ENCODE results near the gene SUPT3H. TPM values are rescaled to one million over a fixed set of nuclear protein-coding genes. Genes with fewer than 3 reads are reported as not detected.

Gene SUPT3H
- total RNA-seq, 3 donors from 2014 or later (not counting 1 experiment from before 2014, with no cell fraction given) = 7.3 to 10.9 (median 9.9) TPM

DNA sequence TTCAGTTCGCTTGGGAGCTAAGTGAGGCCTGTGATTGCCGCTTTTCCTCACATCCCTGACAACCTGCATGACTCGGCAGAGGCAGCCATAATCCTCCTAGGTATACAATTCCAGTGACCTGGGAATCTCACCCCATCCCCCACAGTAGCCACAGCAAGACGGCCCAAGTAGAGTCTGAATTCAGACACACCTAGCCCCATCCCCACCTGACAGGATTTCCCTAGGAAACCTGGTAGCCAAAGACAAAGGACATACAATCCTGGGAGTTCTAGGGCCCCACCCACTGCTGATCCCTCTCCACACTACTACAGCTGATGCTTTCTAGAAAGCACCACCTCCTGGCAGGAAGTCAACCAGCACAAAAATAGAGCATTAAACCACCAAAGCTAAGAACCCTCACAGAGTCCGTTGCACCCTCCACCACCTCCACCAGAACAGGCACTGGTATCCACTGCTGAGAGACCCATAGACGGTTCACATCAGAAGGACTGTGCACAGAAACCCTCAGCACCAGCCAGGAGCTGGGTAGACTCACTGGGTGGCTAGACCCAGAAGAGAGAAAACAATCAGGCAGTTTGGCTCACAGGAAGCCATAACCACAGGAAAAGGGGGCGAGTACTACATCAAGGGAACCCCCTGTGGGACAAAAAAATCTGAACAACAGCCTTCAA, 67.5 kb downstream of the SUPT3H start:
- Mint-ChIP-seq H3K36me3 (no peaks in the 10 kb centered on the region), H3K4me3 (peak overlapping the region; percentile 45), H3K27ac (peak overlapping the region; percentile 26 to 69), H3K9me3 (no peaks in the 10 kb centered on the region), H3K4me1 (peaks cover 18 to 21% of the 10 kb centered on the region in 2 donors), H3K27me3 (ENCODE audit: low read depth in 2 of 2) (no peaks in the 10 kb centered on the region)
- Histone ChIP-seq H3K27ac (ENCODE audit: low read length) (peak overlapping the region; percentile 19), H3K27me3 (ENCODE audit: control insufficient read depth, insufficient read depth, low read length) (no peaks in the 10 kb centered on the region), H3K9me3 (ENCODE audit: control insufficient read depth, insufficient read depth, low read length) (no peaks in the 10 kb centered on the region), H3K4me1 (ENCODE audit: control insufficient read depth, insufficient read depth, low read length) (peaks cover 12% of the 10 kb centered on the region), H3K36me3 (ENCODE audit: control insufficient read depth, insufficient read depth, low read length) (no peaks in the 10 kb centered on the region), H3K4me3 (ENCODE audit: low read length) (no peak overlapping the region)
- DNase-seq (peak in 1 of 2 donors; percentile 69), ATAC-seq (peak in 2 of 3 donors; percentile 26 to 63)
- intact Hi-C loops (cut with micrococcal nuclease) = no loop called here
- WGBS (ENCODE audit: insufficient coverage) = 43% methylated on average over 7 of the region's 7 CpGs
- TF ChIP-seq, protein P1, sequence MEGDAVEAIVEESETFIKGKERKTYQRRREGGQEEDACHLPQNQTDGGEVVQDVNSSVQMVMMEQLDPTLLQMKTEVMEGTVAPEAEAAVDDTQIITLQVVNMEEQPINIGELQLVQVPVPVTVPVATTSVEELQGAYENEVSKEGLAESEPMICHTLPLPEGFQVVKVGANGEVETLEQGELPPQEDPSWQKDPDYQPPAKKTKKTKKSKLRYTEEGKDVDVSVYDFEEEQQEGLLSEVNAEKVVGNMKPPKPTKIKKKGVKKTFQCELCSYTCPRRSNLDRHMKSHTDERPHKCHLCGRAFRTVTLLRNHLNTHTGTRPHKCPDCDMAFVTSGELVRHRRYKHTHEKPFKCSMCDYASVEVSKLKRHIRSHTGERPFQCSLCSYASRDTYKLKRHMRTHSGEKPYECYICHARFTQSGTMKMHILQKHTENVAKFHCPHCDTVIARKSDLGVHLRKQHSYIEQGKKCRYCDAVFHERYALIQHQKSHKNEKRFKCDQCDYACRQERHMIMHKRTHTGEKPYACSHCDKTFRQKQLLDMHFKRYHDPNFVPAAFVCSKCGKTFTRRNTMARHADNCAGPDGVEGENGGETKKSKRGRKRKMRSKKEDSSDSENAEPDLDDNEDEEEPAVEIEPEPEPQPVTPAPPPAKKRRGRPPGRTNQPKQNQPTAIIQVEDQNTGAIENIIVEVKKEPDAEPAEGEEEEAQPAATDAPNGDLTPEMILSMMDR (IDR thresholded peaks at IDR 0.05) = no peak

GRCh38 chr6:45305546-45305945, 72.2 kb downstream of the SUPT3H start:
- ATAC-seq (no peak), DNase-seq (no peak)
- Histone ChIP-seq H3K36me3 (ENCODE audit: control insufficient read depth, insufficient read depth, low read length) (no peaks in the 10 kb centered on the region), H3K4me1 (ENCODE audit: control insufficient read depth, insufficient read depth, low read length) (peaks cover 9% of the 10 kb centered on the region), H3K9me3 (ENCODE audit: control insufficient read depth, insufficient read depth, low read length) (no peaks in the 10 kb centered on the region), H3K4me3 (ENCODE audit: low read length) (no peak overlapping the region), H3K27me3 (ENCODE audit: control insufficient read depth, insufficient read depth, low read length) (no peaks in the 10 kb centered on the region), H3K27ac (ENCODE audit: low read length) (no peak overlapping the region)
- intact Hi-C loops (cut with micrococcal nuclease) = no loop called here
- no peaks in the 10 kb centered on the region for H3K9me3 Mint-ChIP-seq
- TF ChIP-seq, protein P1 (IDR thresholded peaks at IDR 0.05) = no peak
- H3K27me3 Mint-ChIP-seq (ENCODE audit: low read depth in 2 of 2) = no peaks in the 10 kb centered on the region
- no peaks in the 10 kb centered on the region for H3K36me3 Mint-ChIP-seq
- H3K27ac Mint-ChIP-seq = no peak overlapping the region
- H3K4me3 Mint-ChIP-seq = no peak overlapping the region
- peaks cover 12 to 13% of the 10 kb centered on the region in 2 donors for H3K4me1 Mint-ChIP-seq
- WGBS (ENCODE audit: insufficient coverage) = 82% methylated on average over 1 of the region's 1 CpG

- Mint-ChIP-seq H3K4me3 (no peak overlapping the region), H3K27me3 (ENCODE audit: low read depth in 2 of 2) (no peaks in the 10 kb centered on the region)
- H3K4me3 ChIP-seq (ENCODE audit: low read length) = no peak overlapping the region
These were observed 74.9 kb downstream of the SUPT3H start for GRCh38 chr6:45302832-45303231.

More at GRCh38 chr6:45302832-45303231, 74.9 kb downstream of the SUPT3H start:
- intact Hi-C loops (cut with micrococcal nuclease) = no loop called here
- TF ChIP-seq, protein P1 (IDR thresholded peaks at IDR 0.05) = no peak
- Mint-ChIP-seq H3K27ac (no peak overlapping the region), H3K9me3 (no peaks in the 10 kb centered on the region), H3K36me3 (no peaks in the 10 kb centered on the region), H3K4me1 (no peaks in the 10 kb centered on the region)
- H3K27me3 ChIP-seq (ENCODE audit: control insufficient read depth, insufficient read depth, low read length) = no peaks in the 10 kb centered on the region
- no peak overlapping the region for H3K27ac ChIP-seq (ENCODE audit: low read length)
- H3K36me3 ChIP-seq (ENCODE audit: control insufficient read depth, insufficient read depth, low read length) = no peaks in the 10 kb centered on the region
- no peaks in the 10 kb centered on the region for H3K4me1 ChIP-seq (ENCODE audit: control insufficient read depth, insufficient read depth, low read length)
- DNase-seq = no peak
- no peak for ATAC-seq
- H3K9me3 ChIP-seq (ENCODE audit: control insufficient read depth, insufficient read depth, low read length) = no peaks in the 10 kb centered on the region
- WGBS (ENCODE audit: insufficient coverage) = no CpG with 5 or more reads among the region's 3 CpGs
